Measurements from ENCODE around the gene CEP55. TPM values are rescaled to one million over a fixed set of nuclear protein-coding genes. Genes with fewer than 3 reads are reported as not detected.

The CEP55 gene
- total RNA-seq, 1 experiment from 2014 or later, result 17.3 TPM

- CTCF ChIA-PET, result interaction anchor here (1.2 to 2.7 kb wide), 2 partner anchors 14 to 93 kb away, joined by 3 to 14 read pairs; partner anchors contain the start of gene MYOF
- POLR2A ChIA-PET, result interaction anchor here (0.5 to 0.9 kb wide), 2 partner anchors 14 to 64 kb away, joined by 3 to 6 read pairs; partner anchors contain the start of gene MYOF
- Mint-ChIP-seq H3K4me1 (peaks cover 14% of the 10 kb centered on the region), H3K9me3 (peaks cover 3% of the 10 kb centered on the region; the same call in 1 of the 2 replicates), H3K36me3 (no peaks in the 10 kb centered on the region), H3K27ac (peak overlapping the region; percentile 71; the same call in 1 of the 2 replicates), H3K27me3 (ENCODE audit: low read depth) (no peaks in the 10 kb centered on the region), H3K4me3 (no peak overlapping the region)
- no peak for TF ChIP-seq FOXP4 (CRISPR knock-in tag; IDR thresholded peaks at IDR 0.05)
- TF ChIP-seq ZBTB21 (CRISPR knock-in tag; IDR thresholded peaks at IDR 0.05; ENCODE audit: borderline replicate concordance), result no peak
- no peak for TF ChIP-seq ZNF512 (CRISPR knock-in tag; IDR thresholded peaks at IDR 0.05; ENCODE audit: borderline replicate concordance)
- no peak for TF ChIP-seq IRF1 (CRISPR knock-in tag; IDR thresholded peaks at IDR 0.05)
- no peak for DNase-seq (ENCODE audit: low spot score)
- no peak for ATAC-seq
These were observed 27.8 kb upstream of the CEP55 start for GRCh38 chr10:93468461-93469213.

GRCh38 chr10:93469454-93469853 is 27.0 kb upstream of the CEP55 start:
- Mint-ChIP-seq H3K4me1 (peaks cover 17% of the 10 kb centered on the region), H3K27ac (no peak overlapping the region), H3K9me3 (peaks cover 3% of the 10 kb centered on the region; the same call in 1 of the 2 replicates), H3K36me3 (no peaks in the 10 kb centered on the region), H3K4me3 (no peak overlapping the region), H3K27me3 (ENCODE audit: low read depth) (no peaks in the 10 kb centered on the region)
- no peak for ATAC-seq
- no peak for DNase-seq (ENCODE audit: low spot score)
- ChIA-PET CTCF (interaction anchor here (1.2 to 2.7 kb wide), 2 partner anchors 13 to 93 kb away, joined by 3 to 14 read pairs; partner anchors contain the start of gene MYOF), POLR2A (interaction anchor here (0.5 to 0.8 kb wide), 2 partner anchors 10 to 63 kb away, joined by 3 to 6 read pairs; no protein-coding TSS in a partner anchor)
- TF ChIP-seq ZNF671 (CRISPR knock-in tag; IDR thresholded peaks at IDR 0.05), result no peak
- TF ChIP-seq NFYB (CRISPR knock-in tag; conservative IDR thresholded peaks at IDR 0.05; ENCODE audit: low read depth), result no peak
- no peak for TF ChIP-seq FOXK1 (CRISPR knock-in tag; IDR thresholded peaks at IDR 0.05)
- no peak for TF ChIP-seq E2F4 (CRISPR knock-in tag; IDR thresholded peaks at IDR 0.05; ENCODE audit: borderline replicate concordance, low read depth)
- TF ChIP-seq ZBTB21 (CRISPR knock-in tag; IDR thresholded peaks at IDR 0.05; ENCODE audit: borderline replicate concordance), result no peak
- no peak for TF ChIP-seq GTF2I (CRISPR knock-in tag; conservative IDR thresholded peaks at IDR 0.05)
- TF ChIP-seq ZNF263 (CRISPR knock-in tag; IDR thresholded peaks at IDR 0.05; ENCODE audit: low read depth), result no peak
- TF ChIP-seq SMAD4 (CRISPR knock-in tag; IDR thresholded peaks at IDR 0.05), result no peak
- TF ChIP-seq NR2C2 (CRISPR knock-in tag; IDR thresholded peaks at IDR 0.05), result no peak

GRCh38 chr10:93471110-93471651 is 25.2 kb upstream of the CEP55 start:
- H3K36me3 Mint-ChIP-seq, result no peaks in the 10 kb centered on the region
- H3K9me3 Mint-ChIP-seq, result peaks cover 3% of the 10 kb centered on the region; the same call in 1 of the 2 replicates
- TF ChIP-seq ZBTB21 (CRISPR knock-in tag; IDR thresholded peaks at IDR 0.05; ENCODE audit: borderline replicate concordance), result no peak
- 0 out of 2 replicates have a peak, but pooled peaks have one; percentile 10 for TF ChIP-seq ZNF423 (CRISPR knock-in tag; IDR thresholded peaks at IDR 0.05)
- ATAC-seq, result peak; percentile 34; the same call in 1 of the 2 replicates
- H3K27me3 Mint-ChIP-seq (ENCODE audit: low read depth), result no peaks in the 10 kb centered on the region
- CTCF ChIA-PET, result interaction anchor here (0.6 to 1.8 kb wide), 7 partner anchors 10 to 329 kb away, joined by 3 to 19 read pairs (median 3); partner anchors contain the start of gene MYOF
- peaks cover 12% of the 10 kb centered on the region for H3K4me1 Mint-ChIP-seq
- POLR2A ChIA-PET, result interaction anchor here (0.9 kb wide), 1 partner anchor 25 kb away, joined by 3 read pairs; no protein-coding TSS in a partner anchor
- H3K4me3 Mint-ChIP-seq, result no peak overlapping the region
- no peak for DNase-seq (ENCODE audit: low spot score)
- no peak overlapping the region for H3K27ac Mint-ChIP-seq
